IPS DF 4.7 (cell line): ENCODE results near the gene BCAT1.
"Not testable (repeated sequence)": the region's sequence is repeated elsewhere in the genome, so short reads cannot be mapped to it uniquely, and the experiment has no call there.

Experiments used
- DNase-seq: peaks from one replicate; pipeline ENCODE4 v3.0.0-alpha.2; 2013; ENCODE audit warnings: low spot score; ENCODE audit errors: extremely low read depth

BCAT1 gene

DNA sequence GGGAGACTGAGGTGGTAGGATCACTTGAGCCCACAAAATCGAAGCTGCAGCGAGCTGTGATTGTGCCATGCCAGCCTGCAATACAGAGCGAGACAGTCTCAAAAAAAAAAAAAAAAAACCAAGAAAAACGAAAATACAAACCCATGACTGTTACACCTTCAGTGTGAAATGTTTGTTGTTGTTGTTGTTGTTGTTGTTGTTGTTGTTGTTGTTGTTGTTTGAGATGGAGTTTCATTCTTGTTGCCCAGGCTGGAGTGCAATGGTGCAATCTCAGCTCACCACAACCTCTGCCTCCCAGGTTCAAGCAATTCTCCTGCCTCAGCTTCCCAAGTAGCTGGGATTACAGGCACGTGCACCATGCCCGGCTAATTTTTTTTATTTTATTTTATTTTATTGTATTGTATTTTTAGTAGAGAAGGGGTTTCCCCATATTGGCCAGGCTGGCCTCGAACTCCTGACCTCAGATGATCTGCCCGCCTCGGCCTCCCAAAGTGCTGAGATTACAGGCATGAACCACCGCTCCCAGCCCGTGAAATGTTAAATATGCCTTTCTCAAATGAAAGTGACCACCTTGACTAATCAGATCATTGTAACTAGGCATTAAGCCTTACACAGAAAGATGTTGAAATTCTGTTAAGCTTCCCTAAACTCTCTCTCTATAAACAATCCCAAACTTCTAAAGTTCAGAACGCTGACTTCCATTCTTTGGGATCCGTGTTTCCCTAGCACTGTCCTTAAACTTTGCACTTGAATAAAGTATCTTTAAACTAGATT, 20.2 kb downstream of the BCAT1 start:
- DNase-seq, result not testable (repeated sequence)

DNA sequence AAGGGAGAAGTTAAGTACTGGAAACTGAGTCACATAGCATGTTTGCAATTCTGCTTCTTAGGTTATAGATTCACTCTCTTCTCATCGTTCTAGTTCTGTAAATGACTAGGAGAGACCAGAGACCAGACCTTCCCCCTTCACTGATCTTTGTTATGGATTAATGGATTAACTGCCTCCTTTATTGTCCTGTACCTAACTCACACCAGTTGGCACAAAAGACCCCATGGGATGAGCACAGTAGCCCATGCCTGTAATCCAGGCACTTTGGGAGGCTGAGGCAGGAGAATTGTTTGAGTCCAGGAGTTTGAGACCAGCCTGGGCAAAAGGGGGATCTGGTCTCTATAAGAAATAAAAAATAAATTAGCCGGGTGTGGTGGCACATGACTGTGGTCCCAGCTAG, 20.8 kb downstream of the BCAT1 start:
- DNase-seq, result no peak

DNA sequence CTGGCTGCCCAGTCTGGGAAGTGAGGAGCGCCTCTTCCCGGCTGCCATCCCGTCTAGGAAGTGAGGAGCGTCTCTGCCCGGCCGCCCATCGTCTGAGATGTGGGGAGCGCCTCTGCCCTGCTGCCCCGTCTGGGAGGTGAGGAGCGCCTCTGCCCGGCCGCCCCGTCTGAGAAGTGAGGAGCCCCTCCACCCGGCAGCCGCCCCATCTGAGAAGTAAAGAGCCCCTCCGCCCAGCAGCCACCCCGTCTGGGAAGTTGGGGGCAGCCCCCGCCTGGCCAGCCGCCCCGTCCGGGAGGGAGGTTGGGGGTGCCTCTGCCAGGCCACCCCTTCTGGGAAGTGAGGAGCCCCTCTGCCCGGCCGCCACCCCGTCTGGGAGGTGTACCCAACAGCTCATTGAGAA, 22.8 kb downstream of the BCAT1 start:
- not testable (repeated sequence) for DNase-seq

DNA sequence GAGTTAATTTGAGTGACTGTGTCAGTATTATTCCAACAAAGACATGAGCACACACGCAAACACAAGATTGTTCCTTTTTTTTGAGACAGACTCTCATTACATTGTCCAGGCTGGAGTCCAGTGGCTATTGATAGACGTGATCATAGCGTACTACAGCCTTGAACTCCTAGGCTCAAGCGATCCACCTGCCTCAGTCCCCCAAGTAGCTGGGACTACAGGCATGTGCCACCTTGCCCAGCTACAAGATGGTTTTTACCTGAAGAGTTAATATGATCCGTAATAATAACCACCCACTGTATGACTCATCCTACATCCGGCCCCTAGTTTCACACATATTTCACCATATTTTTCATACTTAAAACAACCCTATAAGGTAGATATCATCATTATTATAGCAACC, 26.8 kb downstream of the BCAT1 start:
- DNase-seq, result no peak

DNA sequence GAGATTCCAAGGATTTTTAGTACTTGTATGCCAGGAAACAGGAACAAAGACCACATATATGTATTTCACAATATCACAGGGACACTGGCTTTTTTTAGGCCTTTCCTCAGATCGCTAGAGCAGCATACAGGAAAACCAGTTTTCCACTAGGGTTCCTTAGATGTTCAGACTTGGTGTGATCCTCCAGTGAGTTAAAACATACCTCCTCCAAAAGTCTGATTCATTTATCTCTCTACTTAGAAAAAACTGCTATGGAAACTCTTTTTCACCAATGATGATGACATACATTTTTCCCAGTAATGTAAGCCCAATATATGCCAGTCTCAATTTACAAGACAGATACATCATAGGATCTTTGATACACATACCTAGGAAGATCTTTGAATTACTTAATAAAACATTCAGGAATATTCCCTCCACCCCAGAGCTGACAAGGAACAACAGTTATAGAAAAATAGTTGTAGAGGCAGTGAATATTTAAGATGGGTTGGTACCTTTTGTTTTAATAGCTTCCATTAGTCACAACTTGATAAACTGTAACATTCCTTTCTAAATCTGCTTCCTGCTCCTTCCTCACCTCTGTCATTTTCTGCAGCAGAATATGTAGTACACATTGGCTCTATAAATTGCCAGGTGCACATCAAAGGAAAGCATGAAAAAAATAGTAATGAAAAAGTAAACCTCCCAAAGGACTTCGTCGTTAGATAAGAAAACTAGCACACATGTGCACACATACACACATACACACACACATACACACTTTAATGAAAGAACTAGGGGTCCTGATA, 27.5 kb downstream of the BCAT1 start:
- DNase-seq, result no peak

DNA sequence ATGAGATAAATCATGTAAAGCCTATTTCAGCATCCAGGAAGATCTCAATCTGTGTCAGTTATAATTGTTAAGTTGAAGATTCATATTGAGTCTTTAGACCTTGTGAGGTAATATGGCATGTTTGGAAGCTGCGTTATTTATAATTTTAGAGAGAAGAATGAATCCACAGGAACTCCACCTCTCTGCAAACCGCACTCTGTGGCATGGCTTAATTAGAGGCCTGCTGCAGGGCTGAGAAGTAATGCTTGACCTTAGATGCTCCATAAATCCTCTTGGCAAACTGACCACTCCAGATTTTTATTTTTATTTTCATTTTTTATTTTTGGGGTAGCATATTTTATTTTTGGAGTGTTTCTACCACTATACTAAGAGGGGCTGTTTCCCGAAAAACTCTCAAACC, 28.8 kb downstream of the BCAT1 start:
- no peak for DNase-seq

DNA sequence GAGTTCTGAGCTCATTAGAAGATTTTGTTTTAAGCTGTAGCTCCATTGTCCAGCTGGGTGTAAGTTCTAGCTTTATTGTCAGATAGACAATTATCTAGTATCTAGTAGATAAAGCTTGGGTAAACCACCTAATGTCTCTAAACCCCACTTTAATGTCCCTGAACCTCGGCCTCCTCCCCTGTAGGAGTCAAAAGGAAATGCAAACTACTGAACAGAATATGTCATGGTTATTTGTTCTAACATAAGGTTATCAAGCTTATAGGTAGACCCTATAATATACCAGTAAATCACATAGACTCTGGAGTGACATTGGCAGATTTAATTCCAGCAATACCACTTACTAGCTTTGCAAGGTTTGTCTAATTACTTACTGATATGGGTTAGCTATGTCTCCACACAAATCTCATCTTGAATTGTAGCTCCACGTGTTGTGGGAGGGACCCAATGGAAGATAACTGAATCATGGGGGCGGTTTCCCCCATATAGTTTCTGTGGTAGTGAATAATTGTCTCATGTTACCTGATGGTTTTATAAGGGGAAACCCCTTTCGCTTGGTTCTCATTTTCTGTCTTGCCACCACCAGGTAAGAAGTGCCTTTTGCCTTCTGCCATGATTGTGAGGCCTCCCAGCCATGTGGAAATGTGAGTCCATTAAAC, 29.4 kb downstream of the BCAT1 start:
- DNase-seq, result no peak

DNA sequence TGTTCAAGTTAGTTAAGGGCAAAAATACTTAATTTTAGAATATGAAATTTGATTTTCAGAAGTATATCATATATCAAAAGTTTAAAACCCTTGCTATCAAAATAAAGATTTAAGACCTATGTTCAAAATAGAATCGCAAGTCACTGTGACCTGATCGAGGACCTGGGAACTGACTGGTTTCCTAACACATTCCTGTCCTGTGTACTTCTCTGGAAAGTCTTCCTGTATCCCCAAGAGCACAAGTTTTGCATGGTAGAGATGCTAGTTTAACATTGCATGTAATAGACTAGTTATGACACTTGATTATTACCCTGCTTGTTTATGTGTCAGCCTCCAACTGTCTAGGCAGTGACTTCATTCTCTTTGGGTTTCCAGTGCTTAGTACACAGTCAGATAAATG, 30.3 kb downstream of the BCAT1 start:
- no peak for DNase-seq

DNA sequence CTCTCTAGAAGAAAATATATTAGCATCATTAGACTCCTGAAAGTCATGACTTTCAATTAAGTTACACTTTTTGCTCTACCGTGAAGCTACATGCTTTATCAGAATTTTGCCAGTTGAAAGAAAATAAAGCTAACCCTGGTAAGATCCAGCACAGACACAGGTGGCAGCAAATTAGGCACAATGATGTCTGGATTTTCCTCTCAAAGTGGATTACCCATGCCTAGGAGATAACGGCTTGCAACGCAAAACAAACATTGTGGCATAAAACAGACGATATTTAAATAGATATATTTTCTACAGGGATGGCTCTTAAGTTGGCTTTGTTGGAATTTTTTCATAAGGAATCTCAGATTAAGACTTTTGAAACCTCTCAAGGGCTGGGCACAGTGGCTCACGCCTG, 33.4 kb downstream of the BCAT1 start:
- no peak for DNase-seq

DNA sequence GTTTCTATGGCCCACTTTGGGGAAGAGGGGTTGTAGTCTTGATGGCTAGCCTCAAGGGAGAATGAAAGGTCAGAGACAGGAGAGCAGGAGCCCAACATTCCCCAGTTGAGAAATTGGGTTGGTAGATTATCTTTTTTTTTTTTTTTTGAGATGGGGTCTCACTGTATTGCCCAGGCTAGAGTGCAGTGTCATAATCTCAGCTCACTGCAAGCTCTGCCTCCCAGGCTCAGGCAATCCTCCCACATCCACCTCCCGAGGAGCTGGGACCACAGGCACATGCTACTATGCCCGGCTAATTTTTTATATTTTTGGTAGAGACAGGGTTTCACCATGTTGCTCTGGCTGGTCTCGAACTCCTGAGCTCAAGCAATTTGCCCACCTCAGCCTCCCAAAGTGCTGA, 34.9 kb downstream of the BCAT1 start:
- no peak for DNase-seq

DNA sequence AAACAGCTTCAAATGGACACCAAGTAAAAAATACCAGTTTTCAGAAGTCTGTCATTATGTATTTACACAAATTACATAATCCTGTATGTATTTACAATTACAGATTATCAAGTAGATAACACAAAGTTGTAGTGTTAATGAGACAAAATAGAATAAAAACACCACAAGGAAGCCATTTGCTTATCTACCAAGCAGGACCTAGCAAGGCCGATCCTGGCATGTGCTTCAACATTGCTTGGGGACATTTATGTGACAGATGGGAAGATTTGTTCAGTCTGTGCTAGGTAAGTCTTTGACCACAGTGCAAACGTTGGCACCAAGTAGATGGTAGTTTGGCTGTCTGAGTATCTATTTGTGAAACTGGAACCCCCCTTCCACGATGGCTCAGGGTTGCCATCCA, 35.8 kb downstream of the BCAT1 start:
- DNase-seq, result no peak

DNA sequence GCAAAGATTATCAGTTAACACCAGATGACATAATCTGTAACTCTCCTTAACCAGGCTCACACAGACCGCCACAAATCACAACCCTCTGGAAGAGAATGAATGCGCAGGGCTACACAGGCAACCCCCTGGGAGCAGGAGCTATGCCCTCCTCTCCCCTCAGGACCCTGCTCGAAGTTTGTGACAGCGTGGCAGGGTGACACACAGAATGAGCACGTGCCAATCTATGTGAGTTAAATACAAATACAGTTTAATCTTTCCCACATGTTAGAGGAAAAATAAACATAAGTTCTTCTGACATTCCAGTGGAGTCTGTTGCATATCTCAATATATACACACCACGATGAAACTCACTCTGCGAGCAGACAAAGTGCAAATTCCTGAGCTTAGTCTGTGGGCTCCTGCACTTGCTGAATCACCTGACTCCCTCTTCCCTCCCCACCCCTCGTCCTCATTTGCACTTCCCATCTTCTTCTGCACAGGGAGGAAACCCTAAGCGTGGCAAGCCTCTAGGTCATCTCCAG, 37.6 kb downstream of the BCAT1 start:
- no peak for DNase-seq

DNA sequence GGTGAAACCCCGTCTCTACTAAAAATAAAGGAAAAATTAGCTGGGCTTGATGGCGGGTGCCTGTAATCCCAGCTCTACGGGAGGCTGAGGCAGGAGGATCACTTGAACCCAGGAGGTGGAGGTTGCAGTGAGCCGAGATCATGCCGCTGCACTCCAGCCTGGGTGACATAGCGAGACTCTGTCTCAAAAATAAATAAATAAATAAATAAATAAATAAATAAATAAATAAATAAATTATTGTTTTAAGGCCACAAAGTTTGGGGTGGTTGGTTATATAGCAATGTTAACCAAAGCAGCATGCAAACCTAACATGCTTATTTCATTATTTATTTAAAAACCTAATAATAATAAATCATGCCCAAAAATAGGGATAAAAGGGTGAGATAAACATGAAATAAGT, 38.7 kb downstream of the BCAT1 start:
- DNase-seq, result not testable (repeated sequence)

DNA sequence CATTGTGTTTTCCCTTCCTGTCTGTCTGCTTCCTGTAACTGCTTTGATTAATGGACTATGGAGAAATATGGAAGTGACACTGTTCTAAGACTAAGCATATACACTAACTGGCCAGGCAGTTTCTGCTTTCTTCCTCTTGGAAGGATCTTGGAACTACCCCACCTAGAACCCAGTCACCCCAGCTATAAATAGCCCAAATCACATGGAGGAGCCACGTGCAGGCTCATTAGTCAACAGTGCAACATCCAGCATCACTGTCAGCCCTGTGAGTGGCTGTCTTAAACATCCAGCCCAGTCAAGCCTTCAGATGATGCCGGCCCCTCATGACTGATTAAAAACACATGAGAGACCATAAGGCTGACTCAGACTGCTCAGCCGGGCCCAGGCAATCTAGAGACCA, 39.2 kb downstream of the BCAT1 start:
- DNase-seq, result no peak

DNA sequence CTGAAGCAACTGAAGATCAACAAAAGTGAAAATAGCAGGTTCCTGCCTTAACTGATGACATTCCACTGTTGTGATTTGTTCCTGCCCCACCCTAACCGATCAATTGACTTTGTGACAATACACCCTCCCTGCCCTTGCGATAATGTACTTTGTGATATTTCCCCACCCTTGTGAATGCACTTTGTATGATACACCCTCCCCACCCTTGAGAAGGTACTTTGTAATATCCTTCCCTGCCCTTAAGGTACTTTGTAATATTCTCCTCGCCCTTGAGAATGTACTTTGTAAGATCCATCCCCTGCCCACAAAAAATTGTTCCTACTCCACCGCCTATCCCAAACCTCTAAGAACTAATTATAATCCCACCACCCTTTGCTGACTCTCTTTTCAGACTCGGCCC, 41.4 kb downstream of the BCAT1 start:
- no peak for DNase-seq

DNA sequence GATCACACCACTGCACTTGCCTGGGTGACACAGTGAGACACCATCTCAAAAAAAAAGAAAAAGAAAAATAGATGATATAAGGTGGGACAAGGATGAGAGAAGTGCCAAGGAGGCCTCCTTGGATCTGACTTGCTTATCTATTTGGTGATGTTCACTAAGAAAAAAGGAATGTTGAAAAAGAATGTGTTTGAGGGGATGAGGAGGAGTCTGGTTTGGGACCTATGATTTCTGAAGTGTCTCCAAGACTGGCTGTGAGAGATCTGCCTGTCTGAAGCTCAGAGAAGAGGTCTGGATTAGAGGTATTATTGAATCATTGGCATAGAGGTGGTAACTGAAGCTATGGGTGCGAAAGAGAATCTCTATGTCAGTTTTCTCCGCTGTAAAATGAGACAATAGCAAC, 42.8 kb downstream of the BCAT1 start:
- DNase-seq, result no peak

DNA sequence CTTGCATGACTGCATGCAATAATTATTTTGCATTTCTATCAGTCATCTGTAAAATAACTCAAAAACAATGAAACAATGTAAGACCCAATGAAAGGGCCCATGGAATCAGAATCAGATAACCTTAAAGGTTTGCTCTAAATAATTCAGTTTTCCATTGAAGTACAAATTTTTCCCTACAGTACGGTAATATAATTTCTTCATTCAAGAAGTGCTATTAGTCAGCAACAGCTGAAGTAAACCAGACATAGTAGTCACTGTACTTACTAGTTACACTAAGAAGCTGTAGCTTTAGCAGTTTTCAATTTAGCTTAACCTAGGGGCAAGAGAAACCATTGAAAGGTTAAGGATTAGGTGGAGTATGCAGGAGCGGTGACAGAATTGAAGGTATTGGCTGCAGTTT, 43.5 kb downstream of the BCAT1 start:
- DNase-seq, result no peak

DNA sequence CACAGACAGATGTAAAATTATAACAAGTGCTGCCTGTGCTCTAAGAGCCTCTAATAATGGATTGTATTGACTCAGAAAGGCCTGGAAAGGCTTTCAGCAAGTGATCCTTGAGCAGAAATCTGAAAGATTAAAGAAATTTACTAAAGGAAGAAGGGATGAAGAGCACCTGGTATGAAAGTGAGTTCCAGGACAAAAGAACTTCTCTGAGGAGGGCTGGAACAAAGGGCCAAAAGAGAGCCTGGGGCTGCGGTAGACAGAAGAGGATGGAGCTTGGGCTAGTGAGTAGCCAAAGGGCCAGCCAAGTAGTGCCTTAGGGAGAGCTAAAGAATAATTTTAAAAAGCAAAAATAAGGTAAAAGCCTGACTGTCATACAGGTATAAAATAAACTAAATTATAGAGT, 44.0 kb downstream of the BCAT1 start:
- DNase-seq, result no peak

DNA sequence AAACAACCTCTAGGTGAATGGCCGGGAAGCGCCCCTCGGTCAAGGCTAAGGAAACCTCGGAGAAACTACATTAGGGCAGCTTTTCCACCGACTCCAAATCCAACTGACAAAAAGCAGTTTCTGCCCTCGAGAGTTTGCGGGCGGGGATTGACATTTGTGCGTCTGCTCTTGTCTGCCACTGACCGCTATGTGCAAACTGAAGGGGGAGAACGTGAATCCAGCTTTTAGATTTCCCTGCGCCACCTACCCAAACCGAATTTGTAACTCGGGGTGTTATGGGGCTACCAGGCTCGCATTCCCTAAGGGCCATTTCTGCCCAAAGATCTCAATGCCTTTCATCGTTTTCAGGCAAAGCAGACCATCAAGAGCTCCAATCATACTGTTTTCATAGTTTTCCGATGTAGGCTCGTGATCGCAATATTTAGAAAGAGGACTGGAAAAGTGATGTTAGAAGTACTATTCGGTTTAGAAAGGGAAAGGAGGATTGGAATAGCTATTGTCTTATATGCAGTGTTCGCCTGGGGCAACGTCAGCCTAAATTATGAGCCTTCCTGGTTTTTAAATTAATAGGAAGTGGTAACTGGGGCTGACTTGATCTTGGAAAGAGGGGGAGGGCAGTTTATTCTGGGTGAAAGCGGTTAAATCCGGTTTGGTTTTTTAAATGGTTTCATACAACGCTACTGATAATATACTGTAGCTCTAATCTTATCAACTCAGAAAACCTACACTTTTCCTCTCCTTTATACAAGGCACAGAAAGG, 45.4 kb downstream of the BCAT1 start:
- DNase-seq, result no peak

DNA sequence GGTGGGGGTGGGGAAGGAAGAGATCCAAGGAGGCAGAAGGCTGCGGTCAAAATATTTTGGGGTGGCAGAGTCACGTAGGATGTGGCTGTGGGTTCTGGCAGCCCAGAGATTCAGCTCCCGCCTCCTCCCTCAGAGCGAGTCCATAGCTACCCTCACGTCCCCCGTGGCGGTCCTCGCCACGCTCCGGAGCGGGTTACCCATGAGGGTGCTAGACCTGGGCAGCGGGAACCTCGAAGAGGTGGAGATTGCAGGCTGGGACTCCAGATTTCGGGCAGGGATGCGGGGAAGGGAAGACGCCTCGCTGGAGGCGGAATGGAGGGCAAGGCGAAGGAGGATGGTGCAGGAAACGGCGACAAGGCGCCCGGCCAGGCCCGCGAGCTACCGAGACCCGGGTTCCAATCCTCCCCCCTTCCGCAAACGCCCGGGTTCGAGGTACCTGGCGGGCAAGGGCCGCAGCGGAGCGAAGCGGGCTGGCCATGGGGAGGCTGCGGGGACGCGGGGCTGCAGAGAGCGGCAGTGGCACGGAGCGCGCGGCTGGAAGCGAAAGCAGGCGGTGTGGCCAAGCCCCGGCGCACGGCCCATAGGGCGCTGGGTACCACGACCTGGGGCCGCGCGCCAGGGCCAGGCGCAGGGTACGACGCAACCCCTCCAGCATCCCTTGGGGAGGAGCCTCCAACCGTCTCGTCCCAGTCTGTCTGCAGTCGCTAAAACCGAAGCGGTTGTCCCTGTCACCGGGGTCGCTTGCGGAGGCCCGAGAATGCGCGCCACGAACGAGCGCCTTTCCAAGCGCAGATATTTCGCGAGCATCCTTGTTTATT, 46.2 kb downstream of the BCAT1 start:
- DNase-seq, result no peak
